NT2/D1 (cell line): ENCODE data around the gene RAB32.

ENCODE experiments used
- DNase-seq: peaks from one replicate; pipeline ENCODE4 v3.0.0-alpha.2; 2011; ENCODE audit warnings: low read depth, low spot score
- H3K27me3 ChIP-seq: 2 replicates; pipeline ENCODE4 v1.6.0; 2011; ENCODE audit warnings: mild to moderate bottlenecking; ENCODE audit not compliant: insufficient read length, insufficient read depth
- H3K36me3 ChIP-seq: 2 replicates; pipeline ENCODE4 v1.6.1; 2011; ENCODE audit warnings: mild to moderate bottlenecking, low read length, mixed read lengths; ENCODE audit not compliant: insufficient read depth, insufficient read length
- H3K4me1 ChIP-seq: 2 replicates; pipeline ENCODE4 v1.5.1; 2011; ENCODE audit not compliant: insufficient read depth, insufficient read length
- H3K4me3 ChIP-seq: 2 replicates; pipeline ENCODE4 v1.5.1; 2011; ENCODE audit warnings: low read depth; ENCODE audit not compliant: insufficient read length
- H3K9ac ChIP-seq: 2 replicates; pipeline ENCODE4 v1.6.0; 2011; ENCODE audit warnings: low read depth; ENCODE audit not compliant: insufficient read length
- H3K9me3 ChIP-seq: 2 replicates; pipeline ENCODE4 v1.5.1; 2011; ENCODE audit warnings: mild to moderate bottlenecking, low read length; ENCODE audit not compliant: insufficient read depth
- SUZ12 ChIP-seq: IDR thresholded peaks from 2 replicates; pipeline ENCODE4 v1.6.1; 2011; ENCODE audit not compliant: insufficient read length, insufficient read depth; ENCODE audit errors: extremely low read depth
- YY1 ChIP-seq: IDR thresholded peaks from 2 replicates; pipeline ENCODE4 v1.6.1; 2011; ENCODE audit not compliant: insufficient read length, insufficient read depth
- ZNF274 ChIP-seq: IDR thresholded peaks from 2 replicates; pipeline ENCODE4 v1.6.1; 2011; ENCODE audit warnings: mild to moderate bottlenecking, low read depth, low read length

Gene RAB32

GRCh38 chr6:146543940-146544615, 445 bp downstream of the RAB32 start:
- Histone ChIP-seq H3K4me1 (no peaks in the 10 kb centered on the region), H3K4me3 (peak overlapping the region; percentile 85), H3K9me3 (no peaks in the 10 kb centered on the region), H3K27me3 (no peaks in the 10 kb centered on the region), H3K36me3 (no peaks in the 10 kb centered on the region), H3K9ac (peak overlapping the region; percentile 89)
- TF ChIP-seq ZNF274: no peak
- TF ChIP-seq SUZ12: no peak
- no peak for TF ChIP-seq YY1
- no peak for DNase-seq

- peak overlapping the region; percentile 89 for H3K9ac ChIP-seq
- DNase-seq: no peak
- H3K4me3 ChIP-seq: peak overlapping the region; percentile 85
Observed at GRCh38 chr6:146544616-146545182, 1.1 kb downstream of the RAB32 start.

GRCh38 chr6:146545581-146545980, 1.9 kb downstream of the RAB32 start:
- TF ChIP-seq SUZ12 (no peak), YY1 (no peak), ZNF274 (no peak)
- no peak overlapping the region for H3K4me3 ChIP-seq
- H3K9ac ChIP-seq: no peak overlapping the region
- no peaks in the 10 kb centered on the region for H3K9me3 ChIP-seq
- H3K4me1 ChIP-seq: no peaks in the 10 kb centered on the region
- DNase-seq: no peak
- H3K36me3 ChIP-seq: peaks cover 12% of the 10 kb centered on the region
- H3K27me3 ChIP-seq: no peaks in the 10 kb centered on the region

More at GRCh38 chr6:146544616-146545182, 1.1 kb downstream of the RAB32 start:
- no peaks in the 10 kb centered on the region for H3K27me3 ChIP-seq
- no peaks in the 10 kb centered on the region for H3K4me1 ChIP-seq
- H3K9me3 ChIP-seq: no peaks in the 10 kb centered on the region
- peaks cover 4% of the 10 kb centered on the region for H3K36me3 ChIP-seq
- no peak for TF ChIP-seq YY1
- no peak for TF ChIP-seq SUZ12
- TF ChIP-seq ZNF274: no peak

- Histone ChIP-seq H3K9me3 (no peaks in the 10 kb centered on the region), H3K4me3 (no peak overlapping the region), H3K27me3 (no peaks in the 10 kb centered on the region), H3K4me1 (no peaks in the 10 kb centered on the region), H3K36me3 (peaks cover 21% of the 10 kb centered on the region), H3K9ac (no peak overlapping the region)
- TF ChIP-seq ZNF274: no peak
- no peak for DNase-seq
Observed at GRCh38 chr6:146546443-146547043, 2.9 kb downstream of the RAB32 start.

- Histone ChIP-seq H3K27me3 (no peaks in the 10 kb centered on the region), H3K9me3 (no peaks in the 10 kb centered on the region), H3K4me3 (no peak overlapping the region), H3K36me3 (peaks cover 22% of the 10 kb centered on the region), H3K9ac (no peak overlapping the region), H3K4me1 (no peaks in the 10 kb centered on the region)
- no peak for DNase-seq
- no peak for TF ChIP-seq YY1
- no peak for TF ChIP-seq SUZ12
- TF ChIP-seq ZNF274: no peak
Observed at GRCh38 chr6:146547889-146548288, 4.3 kb downstream of the RAB32 start.

- no peak overlapping the region for H3K9ac ChIP-seq
- no peaks in the 10 kb centered on the region for H3K27me3 ChIP-seq
- H3K9me3 ChIP-seq: no peaks in the 10 kb centered on the region
- H3K4me1 ChIP-seq: no peaks in the 10 kb centered on the region
- no peak for DNase-seq
- H3K4me3 ChIP-seq: no peak overlapping the region
- no peak for TF ChIP-seq SUZ12
- no peak for TF ChIP-seq YY1
- no peak for TF ChIP-seq ZNF274
- peaks cover 22% of the 10 kb centered on the region for H3K36me3 ChIP-seq
Observed at GRCh38 chr6:146548898-146549374, 5.3 kb downstream of the RAB32 start.

GRCh38 chr6:146550911-146551310, 7.3 kb downstream of the RAB32 start:
- Histone ChIP-seq H3K27me3 (no peaks in the 10 kb centered on the region), H3K9ac (no peak overlapping the region), H3K4me3 (no peak overlapping the region), H3K36me3 (peaks cover 34% of the 10 kb centered on the region), H3K9me3 (no peaks in the 10 kb centered on the region), H3K4me1 (no peaks in the 10 kb centered on the region)
- DNase-seq: no peak
- no peak for TF ChIP-seq SUZ12
- no peak for TF ChIP-seq YY1
